Small intestine (tissue), 7 donors: ENCODE measurements around the gene CPLANE2. TPM values are rescaled to one million over a fixed set of nuclear protein-coding genes. Genes with fewer than 3 reads are reported as not detected.

Source experiments
- DNase-seq, 2 donors: peaks; one replicate each; pipeline versions ENCODE4 v3.0.0 to v3.0.0-alpha.2; 2013
- FAIRE-seq: peaks from 2 replicates; lab custom pipeline; 2012; peaks lifted over from hg19 to GRCh38; lab: Jason Lieb, UNC
- H3K27ac ChIP-seq, 3 donors: one replicate each; pipeline ENCODE4 v1.5.1; 2013; ENCODE audit warnings: low read length in 2 of 3, mild to moderate bottlenecking in 2 of 3, control low read depth in 1 of 3, inconsistent platforms in 1 of 3, low read depth in 1 of 3, moderate library complexity in 1 of 3
- H3K27me3 ChIP-seq, 3 donors: one replicate each; pipeline ENCODE4 v1.6.1; 2013; ENCODE audit warnings: low read length in 3 of 3, inconsistent platforms in 1 of 3; ENCODE audit not compliant: control insufficient read depth in 3 of 3, insufficient read depth in 3 of 3
- H3K36me3 ChIP-seq, 3 donors: one replicate each; pipeline ENCODE4 v1.6.1; 2013; ENCODE audit warnings: low read length in 3 of 3, inconsistent platforms in 1 of 3, low read depth in 1 of 3, mild to moderate bottlenecking in 1 of 3, moderate library complexity in 1 of 3; ENCODE audit not compliant: control insufficient read depth in 3 of 3, insufficient read depth in 2 of 3
- H3K4me1 ChIP-seq, 3 donors: one replicate each; pipeline ENCODE4 v1.6.1; 2013; ENCODE audit warnings: low read length in 2 of 3, inconsistent platforms in 1 of 3, low read depth in 1 of 3, mild to moderate bottlenecking in 1 of 3, moderate library complexity in 1 of 3; ENCODE audit not compliant: control insufficient read depth in 3 of 3, insufficient read depth in 2 of 3
- H3K4me3 ChIP-seq, 3 donors: one replicate each; pipeline ENCODE4 v1.5.1; 2013; ENCODE audit warnings: low read length in 3 of 3, control low read depth in 1 of 3, inconsistent platforms in 1 of 3, low read depth in 1 of 3, mild to moderate bottlenecking in 1 of 3, moderate library complexity in 1 of 3
- H3K9me3 ChIP-seq, 2 donors: one replicate each; pipeline ENCODE4 v1.6.1; 2013; ENCODE audit warnings: low read depth in 1 of 2, low read length in 1 of 2; ENCODE audit not compliant: control insufficient read depth in 2 of 2, insufficient read depth in 1 of 2
- WGBS, 3 donors: extraction: QIAGEN DNeasy Blood & Tissue Kit; methylation state at CpG; one replicate each; pipeline ENCODE4 v1.1.7; 2013; 5-methylcytosine and 5-hydroxymethylcytosine counted together
- polyA plus RNA-seq, 4 donors: library from polyadenylated mRNA; stranded (reverse) in 3 of 4; unstranded in 1 of 4; fragments of 200-250 nt in 3 of 4; fragments of 120-200 nt in 1 of 4; gene quantifications; one replicate each; pipeline versions ENCODE4 v1.2.1 to v1.2.3, GENCODE V29; 2013
- donor health status: healthy with polysubstance abuse.
- donor health status: control.
- donor health status: control.
- donor health status: Bipolar disorder and iron deficiency.
- donor health status: healthy.

CPLANE2 gene
- polyA plus RNA-seq, 4 donors: 1.6 to 7.4 (median 4.4) TPM

DNA sequence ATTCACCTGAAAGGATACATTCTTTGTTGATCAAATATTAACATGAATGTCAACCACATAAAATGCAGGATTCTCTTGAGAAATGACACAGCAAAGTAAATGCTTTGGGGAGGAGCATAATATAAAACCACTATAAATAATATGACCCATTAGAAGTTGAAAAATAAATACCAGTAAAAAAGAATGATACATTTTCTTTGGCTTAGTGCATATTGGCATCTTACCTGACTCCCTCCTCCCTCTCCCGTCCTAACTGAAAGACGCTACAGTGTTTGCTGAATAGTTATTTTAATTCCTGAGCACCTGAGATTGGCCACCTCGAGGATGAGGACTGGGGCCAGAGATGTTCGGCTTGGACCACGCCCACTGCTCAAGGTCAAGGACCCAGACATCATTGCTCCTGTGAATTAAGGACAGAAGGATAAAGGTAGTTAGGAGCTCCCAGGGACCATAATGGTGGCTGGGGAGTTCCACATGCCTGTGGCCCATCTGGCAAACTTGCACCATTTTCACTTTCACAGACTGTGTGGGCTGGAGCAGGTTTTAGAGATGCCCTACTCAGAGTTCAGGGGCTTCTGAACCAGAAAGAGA is 16.4 kb upstream of the CPLANE2 start:
- H3K36me3 ChIP-seq: peaks cover 9 to 35% (median 10%) of the 10 kb centered on the region in 3 donors
- H3K9me3 ChIP-seq: no peaks in the 10 kb centered on the region
- 60 to 75% (median 73%) methylated on average over 5 of the region's 5 CpGs for WGBS, 3 donors
- no peak overlapping the region for H3K27ac ChIP-seq
- no peaks in the 10 kb centered on the region for H3K27me3 ChIP-seq
- no peak for DNase-seq
- no peak for FAIRE-seq
- H3K4me1 ChIP-seq: peaks cover 0 to 15% (median 4%) of the 10 kb centered on the region in 3 donors
- H3K4me3 ChIP-seq: no peak overlapping the region

GRCh38 chr1:16252912-16253311 is 15.9 kb upstream of the CPLANE2 start:
- FAIRE-seq (no peak), DNase-seq (no peak)
- Histone ChIP-seq H3K27ac (no peak overlapping the region), H3K36me3 (peaks cover 9 to 36% (median 10%) of the 10 kb centered on the region in 3 donors), H3K9me3 (no peaks in the 10 kb centered on the region), H3K27me3 (no peaks in the 10 kb centered on the region), H3K4me3 (no peak overlapping the region), H3K4me1 (peaks cover 0 to 15% (median 6%) of the 10 kb centered on the region in 3 donors)
- 89 to 91% (median 90%) methylated on average over 2 of the region's 2 CpGs for WGBS, 3 donors

GRCh38 chr1:16251381-16251780 is 14.4 kb upstream of the CPLANE2 start:
- peak overlapping the region in 1 of 3 donors; percentile 62 for H3K27ac ChIP-seq
- FAIRE-seq: no peak
- H3K4me1 ChIP-seq: peaks cover 0 to 15% (median 6%) of the 10 kb centered on the region in 3 donors
- WGBS, 3 donors: 34 to 74% (median 50%) methylated on average over 10 of the region's 10 CpGs
- no peak overlapping the region for H3K4me3 ChIP-seq
- DNase-seq: no peak
- peaks cover 9 to 41% (median 12%) of the 10 kb centered on the region in 3 donors for H3K36me3 ChIP-seq
- no peaks in the 10 kb centered on the region for H3K9me3 ChIP-seq
- no peaks in the 10 kb centered on the region for H3K27me3 ChIP-seq

DNA sequence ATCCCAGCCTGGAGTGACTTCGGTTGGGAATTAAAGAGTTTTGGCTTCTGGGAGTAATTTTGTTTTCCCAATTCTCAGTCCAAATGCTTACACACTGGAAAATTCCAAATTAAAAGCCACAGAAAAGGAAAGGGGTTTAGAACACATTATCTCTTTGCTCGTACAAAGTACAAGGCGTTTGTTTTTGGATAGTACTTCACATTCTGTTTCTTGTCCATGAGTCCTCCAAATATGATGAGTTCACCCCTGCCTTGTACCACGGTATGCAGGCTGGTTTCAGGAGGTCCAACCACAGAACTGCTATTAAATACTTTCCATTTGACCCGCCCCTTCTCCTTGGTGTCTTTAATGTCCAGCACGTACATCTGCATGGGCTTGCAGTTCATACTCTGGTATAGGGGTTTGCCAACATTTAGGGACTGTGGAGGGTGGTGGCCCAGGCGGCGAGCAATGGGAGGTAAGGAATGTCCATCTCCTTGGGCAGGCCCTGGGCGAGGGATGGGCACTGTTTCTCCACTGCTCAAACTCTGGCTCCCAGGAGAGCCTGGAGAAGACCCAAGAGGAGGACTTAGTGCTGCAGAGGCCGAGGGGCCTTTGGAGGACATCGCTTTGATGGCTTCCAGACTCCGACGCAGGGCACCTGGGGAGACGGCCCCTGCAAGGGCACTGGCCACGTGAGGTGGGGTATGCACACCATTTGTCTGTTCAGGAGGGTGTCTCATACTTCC is 13.7 kb upstream of the CPLANE2 start:
- Histone ChIP-seq H3K9me3 (no peaks in the 10 kb centered on the region), H3K36me3 (peaks cover 9 to 41% (median 12%) of the 10 kb centered on the region in 3 donors), H3K27ac (peak overlapping the region in 1 of 3 donors; percentile 62), H3K4me3 (no peak overlapping the region), H3K27me3 (no peaks in the 10 kb centered on the region), H3K4me1 (peaks cover 0 to 15% (median 6%) of the 10 kb centered on the region in 3 donors)
- DNase-seq: no peak
- FAIRE-seq: no peak
- WGBS, 3 donors: 82 to 87% (median 86%) methylated on average over 14 to 15 of the region's 15 CpGs

DNA sequence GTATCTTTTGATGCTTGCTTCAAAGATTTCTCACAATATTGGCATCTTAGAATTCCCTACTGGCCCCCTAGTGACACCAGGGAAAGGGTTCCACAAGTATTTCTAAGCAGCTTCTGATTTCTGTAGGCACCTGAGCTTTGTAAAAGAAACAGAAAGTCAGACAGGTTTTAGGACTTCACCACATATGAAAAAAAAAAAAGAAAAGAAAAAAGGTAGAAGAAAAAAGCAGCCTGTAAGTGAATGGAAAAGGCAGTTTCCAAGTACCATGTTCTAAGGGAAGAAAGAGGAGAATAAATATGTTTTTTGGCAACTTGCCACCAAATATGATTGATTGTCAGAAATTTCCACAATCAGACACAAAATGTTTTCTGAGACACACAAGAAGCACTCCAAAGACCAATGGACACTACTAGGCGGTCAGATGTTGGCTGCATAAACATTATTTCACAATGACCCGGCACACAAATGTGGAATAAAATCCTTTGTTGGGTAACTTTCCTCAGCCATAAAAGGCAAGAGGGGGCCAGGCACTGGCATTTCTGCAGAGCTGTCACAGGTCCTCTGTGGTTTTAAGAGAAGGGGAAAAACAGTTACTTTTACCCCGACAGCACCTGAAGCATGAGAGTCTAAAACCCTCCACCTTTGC is 12.7 kb upstream of the CPLANE2 start:
- no peaks in the 10 kb centered on the region for H3K9me3 ChIP-seq
- FAIRE-seq (no peak), DNase-seq (no peak)
- 48 to 76% (median 73%) methylated on average over 3 of the region's 3 CpGs for WGBS, 3 donors
- H3K4me3 ChIP-seq: no peak overlapping the region
- H3K36me3 ChIP-seq: peaks cover 9 to 42% (median 12%) of the 10 kb centered on the region in 3 donors
- H3K27me3 ChIP-seq: no peaks in the 10 kb centered on the region
- peak overlapping the region in 1 of 3 donors; percentile 7 for H3K27ac ChIP-seq
- H3K4me1 ChIP-seq: peaks cover 0 to 15% (median 6%) of the 10 kb centered on the region in 3 donors

- FAIRE-seq (no peak), DNase-seq (peak; percentile 81 to 84)
- Histone ChIP-seq H3K27me3 (no peaks in the 10 kb centered on the region), H3K9me3 (no peaks in the 10 kb centered on the region), H3K4me3 (no peak overlapping the region), H3K27ac (peak overlapping the region in 2 of 3 donors; percentile 7 to 89), H3K36me3 (peaks cover 9 to 41% (median 12%) of the 10 kb centered on the region in 3 donors), H3K4me1 (peaks cover 0 to 19% (median 6%) of the 10 kb centered on the region in 3 donors)
- WGBS, 3 donors: 9 to 29% (median 29%) methylated on average over 7 of the region's 7 CpGs
These were observed 11.9 kb upstream of the CPLANE2 start for GRCh38 chr1:16248603-16249516.

- H3K27me3 ChIP-seq: no peaks in the 10 kb centered on the region
- H3K9me3 ChIP-seq: no peaks in the 10 kb centered on the region
- peak overlapping the region in 2 of 3 donors; percentile 7 to 89 for H3K27ac ChIP-seq
- peaks cover 9 to 37% (median 12%) of the 10 kb centered on the region in 3 donors for H3K36me3 ChIP-seq
- WGBS, 3 donors: 47 to 75% (median 55%) methylated on average over 8 of the region's 8 CpGs
- no peak overlapping the region for H3K4me3 ChIP-seq
- peaks cover 0 to 19% (median 6%) of the 10 kb centered on the region in 3 donors for H3K4me1 ChIP-seq
- no peak for DNase-seq
- FAIRE-seq: no peak
These were observed 11.0 kb upstream of the CPLANE2 start for GRCh38 chr1:16248007-16248436.
